OCI-M1 (cell line): ENCODE measurements around the gene KRAS.

Experiments used
- DNase-seq: peaks from one replicate; lab custom pipeline; 2025; lab: John Stamatoyannopoulos, UW

KRAS gene

DNA sequence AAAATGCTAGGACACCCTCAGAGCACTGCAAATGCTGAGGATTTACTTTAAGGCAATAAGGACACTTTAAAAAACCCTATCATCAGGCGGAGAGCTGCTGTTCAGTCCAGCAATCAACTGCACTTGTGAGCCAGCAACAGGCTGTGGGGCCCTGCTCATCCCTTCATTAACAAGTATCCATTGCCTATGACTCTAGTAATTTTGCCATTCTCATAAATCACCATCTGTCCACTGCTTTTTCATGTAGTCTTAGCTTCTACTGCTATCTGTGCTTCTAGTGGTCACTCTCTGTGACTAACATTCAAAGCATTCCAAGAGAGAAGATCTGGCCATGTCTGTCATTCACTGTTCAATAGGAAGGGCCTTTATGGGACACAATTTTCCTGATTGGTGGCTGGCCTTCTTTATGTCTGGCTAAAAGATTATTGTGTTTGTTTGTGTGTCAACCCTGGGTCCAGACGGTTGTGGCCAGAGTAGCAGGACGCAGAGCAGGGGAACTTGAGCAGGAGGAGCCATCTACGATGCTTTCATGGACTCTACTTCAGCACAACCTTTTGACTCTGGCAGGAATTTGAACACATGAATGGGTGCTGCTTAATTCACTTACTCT, 3.6 kb upstream of the KRAS start:
- peak; percentile 28 for DNase-seq

DNA sequence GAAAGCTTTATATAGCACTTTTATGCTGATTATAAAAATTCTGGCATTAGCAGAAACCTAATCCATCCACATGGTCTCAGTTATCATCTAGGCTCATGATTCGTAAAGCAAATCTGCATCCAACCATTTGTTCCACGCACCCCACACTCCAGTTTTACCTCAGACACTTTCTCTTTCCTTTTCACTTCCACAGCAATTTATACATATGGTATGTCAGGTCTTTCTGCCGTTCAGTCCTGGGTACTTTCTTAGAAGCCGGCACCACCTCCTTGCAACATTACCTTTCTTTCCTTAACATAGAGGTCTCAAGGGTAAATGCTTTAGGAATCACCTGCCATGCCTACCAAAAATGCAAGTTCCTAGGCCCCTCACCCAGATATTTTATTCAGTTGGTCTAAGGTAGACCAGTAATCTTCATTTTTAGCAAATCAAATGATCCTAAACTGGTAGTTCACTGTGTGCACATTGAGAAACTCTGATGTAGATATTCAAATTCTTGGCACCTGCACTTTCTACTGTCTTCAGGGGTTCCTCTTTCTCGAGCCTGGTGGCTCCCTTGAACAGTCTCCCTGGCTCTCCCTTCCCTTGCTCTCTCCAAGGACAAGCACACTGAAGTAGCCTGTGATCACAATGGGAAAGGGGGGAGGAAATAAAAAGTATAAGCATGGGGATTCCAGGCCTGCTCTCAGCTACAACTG, 2.8 kb upstream of the KRAS start:
- DNase-seq = no peak

DNA sequence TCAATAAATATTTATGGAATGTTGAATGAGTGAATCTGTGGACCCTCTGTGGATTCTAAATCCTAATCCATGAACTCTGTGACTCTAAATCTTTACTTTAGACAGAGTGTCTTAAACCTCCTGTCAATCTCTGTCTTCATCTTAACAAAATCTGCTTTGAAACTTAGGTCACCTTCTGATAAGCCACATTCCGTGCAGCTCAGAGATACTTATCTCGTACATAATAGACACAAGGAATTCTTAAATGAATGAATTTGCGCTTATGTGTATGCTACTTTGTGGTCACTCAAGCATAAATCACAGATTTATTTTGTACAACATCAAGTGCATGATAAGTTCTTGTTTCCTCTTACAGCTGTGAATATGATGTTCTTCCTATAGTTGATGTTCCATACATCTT, 2.2 kb upstream of the KRAS start:
- no peak for DNase-seq

DNA sequence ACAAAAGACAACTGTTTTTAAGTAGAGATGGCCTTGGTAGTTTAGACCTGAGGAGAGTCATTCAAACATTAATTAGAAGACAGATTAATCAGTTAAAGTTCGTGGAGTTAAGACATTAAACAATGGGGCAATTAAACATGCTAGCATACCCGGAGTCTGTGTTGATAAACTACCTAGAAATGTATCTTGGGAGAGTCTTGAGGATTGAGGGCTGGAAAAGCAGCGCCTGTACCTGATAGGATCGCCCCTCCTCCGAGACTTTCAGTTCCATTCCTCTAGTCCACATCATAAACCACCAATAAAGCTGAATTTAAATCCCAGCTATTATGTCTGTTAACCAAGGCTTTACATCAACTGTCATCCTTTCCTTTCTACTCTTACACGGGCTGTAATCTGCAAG, 1.0 kb upstream of the KRAS start:
- no peak for DNase-seq

DNA sequence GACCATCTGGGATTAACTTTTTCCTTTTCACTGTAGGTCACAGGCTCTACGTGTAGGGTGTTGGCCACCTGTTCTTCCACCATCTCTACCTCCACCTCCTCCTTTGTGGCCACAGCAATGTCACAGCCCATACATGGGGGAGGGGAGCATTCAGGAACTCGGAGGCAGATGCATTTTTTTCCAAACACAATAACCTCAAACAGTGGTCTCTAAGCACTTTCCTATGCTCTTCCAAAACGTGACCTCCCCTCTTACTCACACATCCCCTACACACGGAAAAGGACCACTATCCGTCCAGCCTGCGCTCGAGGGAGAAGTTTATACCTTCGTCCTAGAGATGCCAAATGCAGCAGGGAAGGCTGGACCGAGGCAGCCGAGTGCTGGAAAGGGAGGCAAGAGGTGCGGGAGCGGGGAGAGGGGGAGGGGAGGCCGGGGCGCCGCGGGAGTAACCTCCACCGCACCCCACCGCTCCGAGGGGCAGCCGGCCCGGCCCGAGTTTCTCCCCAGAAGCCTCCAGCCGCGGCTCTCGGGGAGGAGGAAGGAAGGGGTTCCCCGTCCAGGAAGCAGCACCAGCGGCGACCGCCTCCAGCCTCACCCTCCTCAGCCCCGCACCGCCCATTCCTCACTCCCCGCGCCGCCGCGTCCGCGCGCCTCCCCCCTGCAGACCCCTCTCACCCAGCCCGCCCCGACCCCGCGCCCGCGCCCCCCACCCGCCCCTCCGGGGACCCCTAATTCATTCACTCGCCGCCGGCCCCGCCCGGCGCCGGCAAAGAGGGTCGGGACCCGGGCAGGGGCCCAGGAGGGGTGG, 594 bp downstream of the KRAS start:
- peak; percentile 46 for DNase-seq

DNA sequence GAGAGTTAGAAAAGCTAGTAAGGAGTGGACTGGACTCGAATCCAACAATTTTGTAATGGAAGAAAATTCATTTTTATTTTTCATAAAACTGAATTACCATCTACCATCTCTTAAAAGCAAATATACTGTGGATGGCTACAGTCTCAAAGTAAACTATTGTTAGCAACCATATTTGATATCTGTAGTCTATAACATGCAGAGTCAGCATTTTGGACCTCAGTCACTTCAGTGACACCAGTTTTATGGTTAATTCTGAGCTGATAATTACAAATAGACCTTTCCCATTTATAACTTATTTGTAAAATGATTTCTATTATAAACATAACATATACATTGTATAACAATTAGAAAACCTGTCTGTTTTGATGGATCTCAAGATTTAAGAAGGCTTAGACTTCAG, 2.0 kb downstream of the KRAS start:
- DNase-seq = no peak

DNA sequence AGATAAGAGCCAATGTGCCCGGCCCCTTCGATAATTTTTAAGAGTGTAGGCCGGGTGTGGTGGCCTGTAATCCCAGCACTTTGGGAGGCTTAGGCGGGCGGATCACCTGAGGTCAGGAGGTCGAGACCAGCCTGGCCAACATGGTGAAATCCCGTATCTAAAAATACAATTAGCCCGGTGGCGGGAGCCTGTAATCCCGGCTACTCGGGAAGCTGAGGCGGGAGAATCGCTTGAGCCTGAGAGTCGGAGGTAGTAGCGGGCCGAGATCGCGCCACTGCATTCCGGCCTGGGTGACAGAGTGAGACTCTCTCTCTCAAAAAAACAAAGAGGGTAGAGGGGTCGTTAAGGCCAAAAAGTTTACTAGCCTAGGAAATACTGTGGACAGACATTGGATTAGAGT, 2.6 kb downstream of the KRAS start:
- DNase-seq = no peak

DNA sequence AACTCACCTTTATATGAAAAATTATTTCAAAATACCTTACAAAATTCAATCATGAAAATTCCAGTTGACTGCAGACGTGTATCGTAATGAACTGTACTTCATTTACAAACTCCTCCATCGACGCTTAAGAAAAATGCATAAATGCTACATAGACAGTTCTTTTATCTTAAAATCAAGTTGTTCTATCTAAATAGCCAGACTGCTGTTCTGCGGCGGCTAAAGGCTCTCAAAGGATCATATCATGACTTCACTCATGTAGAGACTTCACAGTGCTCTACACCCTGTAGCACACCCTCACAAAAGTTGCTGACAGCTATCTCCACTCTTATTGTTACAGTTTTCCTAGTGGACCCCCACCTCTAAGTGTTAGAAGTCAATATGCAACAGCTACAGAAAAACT, 5.2 kb downstream of the KRAS start:
- DNase-seq = no peak

DNA sequence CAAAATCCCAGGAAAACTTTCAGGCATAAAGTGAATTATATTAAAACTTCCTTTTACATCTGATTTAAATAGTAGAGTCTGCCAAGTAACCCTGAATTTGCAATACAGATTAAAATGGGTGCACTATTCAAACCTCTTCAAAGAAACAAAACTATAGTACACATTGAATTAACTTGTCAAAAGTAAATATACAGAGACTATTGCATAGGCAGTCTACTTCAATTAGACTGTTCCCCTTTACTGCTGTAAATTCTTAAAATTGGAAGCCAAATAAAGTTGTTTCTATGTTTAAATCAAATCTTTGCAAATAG, 7.1 kb downstream of the KRAS start:
- DNase-seq = no peak

DNA sequence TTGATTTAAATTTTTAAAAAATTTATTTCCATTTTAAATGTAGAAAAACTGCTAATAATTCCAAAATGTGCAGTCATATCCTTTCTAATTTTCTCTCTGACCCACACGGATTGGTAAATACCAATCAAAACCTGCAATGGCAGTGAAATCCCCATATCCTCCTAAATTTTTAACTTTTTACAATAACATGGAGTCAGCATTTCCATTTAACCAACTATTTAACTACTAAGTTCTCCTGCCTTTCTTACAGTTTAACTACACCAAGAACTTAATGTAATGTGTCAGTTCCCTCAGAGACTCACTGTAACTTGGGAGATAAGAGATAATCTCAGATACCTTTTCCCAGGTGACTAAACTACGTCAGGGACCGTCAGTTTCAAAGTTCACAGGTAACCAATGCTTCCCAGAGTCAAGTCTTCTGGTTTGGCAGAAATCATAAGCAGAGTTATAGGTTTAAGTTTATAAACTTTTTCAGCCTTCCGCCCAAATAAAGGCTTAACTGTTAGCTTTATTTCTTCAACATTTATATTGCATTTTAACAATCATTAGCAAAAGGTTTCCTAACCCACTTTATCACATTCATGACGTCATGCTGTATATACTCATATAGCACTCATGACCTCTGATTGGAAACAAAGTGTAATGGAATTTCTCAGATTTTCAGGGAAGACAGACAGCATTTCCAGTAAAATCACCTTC, 7.6 kb downstream of the KRAS start:
- no peak for DNase-seq

DNA sequence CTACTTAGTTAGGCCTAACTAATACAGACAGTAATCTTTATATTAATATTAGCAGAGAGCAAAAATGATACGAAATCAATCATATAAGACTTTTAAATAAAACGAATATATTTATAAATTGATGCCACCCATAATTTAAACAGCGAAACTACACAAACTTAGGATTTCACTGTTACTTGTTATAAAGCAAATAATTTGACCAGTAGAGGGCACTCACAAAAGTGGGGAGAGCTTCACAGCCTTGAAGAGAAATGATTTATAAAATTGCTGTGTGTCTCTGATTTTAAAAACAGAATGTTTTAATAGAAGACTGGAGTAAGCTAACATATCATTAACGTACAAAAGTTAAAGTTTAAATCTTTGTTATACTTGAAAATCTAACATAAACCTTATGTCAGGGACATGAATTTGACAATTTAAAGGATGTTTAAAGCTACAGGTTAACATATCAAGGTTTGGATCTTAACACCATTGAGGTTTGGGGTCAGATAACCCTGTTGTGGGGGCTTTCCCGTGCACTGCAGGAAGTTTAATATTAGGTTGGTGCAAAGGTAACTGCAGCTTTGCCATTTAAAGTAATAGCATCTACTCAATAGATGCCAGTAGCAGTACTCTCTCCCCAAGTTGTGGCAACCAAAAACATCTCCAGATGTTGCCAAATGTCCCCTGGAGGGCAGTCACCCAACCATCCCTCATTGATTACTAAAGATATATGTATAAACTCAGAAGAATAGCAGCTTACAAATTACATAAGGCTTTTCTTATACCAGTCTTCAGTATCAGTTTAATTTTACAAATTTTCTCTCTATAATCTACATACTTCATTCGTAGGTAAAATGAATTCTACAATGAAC, 9.3 kb downstream of the KRAS start:
- peak; percentile 77 for DNase-seq

DNA sequence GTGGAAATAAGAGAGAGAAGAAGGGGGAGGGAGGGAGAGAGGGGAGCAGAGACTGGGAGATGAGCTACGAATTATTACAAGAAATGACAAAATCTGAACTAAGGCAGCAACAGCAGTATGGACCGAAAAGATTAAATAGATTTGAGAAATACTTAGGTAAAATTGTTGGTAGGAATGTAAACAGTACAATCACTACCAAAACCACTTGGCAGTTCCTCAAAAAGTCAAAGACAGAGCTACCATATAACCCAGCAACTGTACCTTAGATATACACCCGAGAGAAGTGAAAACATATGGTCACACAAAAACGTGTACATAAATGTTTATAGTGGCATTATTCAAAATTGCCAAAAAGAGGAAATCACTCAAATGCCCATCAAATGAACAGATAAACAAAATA, 14.1 kb downstream of the KRAS start:
- DNase-seq = no peak

DNA sequence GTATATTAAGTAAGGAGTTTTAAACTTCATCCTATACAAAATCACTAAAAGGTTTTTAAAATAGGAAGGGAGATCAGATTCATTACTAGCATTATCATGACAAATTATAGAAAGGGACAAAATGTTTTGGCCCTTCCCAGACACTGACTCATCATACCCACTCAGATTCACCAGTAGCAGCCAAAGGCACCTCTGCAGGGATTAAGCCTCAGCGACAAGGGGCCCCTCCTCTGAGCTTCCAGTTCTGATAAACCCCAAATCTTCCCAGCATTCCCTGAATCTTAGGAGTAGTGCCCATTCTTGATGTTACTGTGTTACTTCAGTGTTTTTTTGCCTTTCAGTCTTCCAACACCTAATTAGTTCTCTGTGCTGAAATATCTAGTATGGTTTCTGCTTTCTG, 14.5 kb downstream of the KRAS start:
- DNase-seq = no peak

DNA sequence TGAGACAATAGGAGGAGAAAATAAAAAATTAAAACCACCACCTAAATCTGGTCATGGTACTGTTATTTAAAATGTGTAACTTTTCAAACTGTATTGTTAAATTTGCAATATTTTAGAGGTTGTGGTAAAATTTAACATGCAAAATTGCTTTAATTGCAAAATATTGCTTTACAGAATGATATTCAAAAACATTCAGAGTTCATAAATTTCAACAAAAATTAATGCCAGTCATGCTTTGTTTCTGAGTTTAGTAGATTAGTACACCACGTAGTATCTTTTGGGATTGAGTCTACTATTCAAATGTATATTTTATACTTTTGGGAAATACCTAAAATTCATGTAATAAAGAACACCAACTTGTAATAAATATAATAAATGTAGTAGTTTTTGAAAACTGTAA, 37.4 kb downstream of the KRAS start:
- DNase-seq = no peak

DNA sequence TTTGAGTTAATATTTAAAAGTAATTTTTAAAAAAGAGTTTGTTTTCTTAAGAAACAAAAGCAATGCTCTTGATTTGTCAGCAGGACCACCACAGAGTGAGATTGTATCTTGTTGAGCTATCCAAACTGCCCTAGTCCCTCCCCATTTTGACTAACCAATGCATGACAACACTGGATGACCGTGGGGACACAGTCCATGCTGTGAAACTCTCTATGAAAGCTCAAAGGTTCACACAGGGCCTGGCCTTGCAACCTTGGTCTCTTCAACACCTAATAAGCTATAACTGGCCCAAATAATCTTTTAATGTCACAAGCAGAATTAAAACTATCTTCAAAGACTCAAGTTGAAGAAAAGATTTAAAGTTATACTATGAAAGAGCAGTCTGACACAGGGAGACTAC, 42.2 kb downstream of the KRAS start:
- no peak for DNase-seq

DNA sequence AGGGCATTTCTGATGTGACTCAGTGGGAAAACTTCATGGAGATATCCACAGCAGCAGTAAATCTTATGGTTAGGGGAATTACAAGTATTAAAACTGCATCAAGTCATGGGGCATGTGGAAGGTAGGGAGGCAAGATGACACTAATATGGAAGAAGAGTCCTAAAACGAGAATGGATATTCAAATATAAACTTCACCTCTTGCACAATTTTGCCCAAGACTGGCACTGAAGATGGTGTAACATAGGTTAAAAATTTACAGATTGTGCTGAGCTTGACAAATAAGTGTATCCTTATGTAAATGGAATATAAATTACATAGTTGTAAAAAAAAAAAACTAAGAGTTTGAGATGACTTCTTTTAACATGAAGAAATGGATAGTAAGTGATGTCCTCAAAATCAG, 42.9 kb downstream of the KRAS start:
- DNase-seq = no peak

DNA sequence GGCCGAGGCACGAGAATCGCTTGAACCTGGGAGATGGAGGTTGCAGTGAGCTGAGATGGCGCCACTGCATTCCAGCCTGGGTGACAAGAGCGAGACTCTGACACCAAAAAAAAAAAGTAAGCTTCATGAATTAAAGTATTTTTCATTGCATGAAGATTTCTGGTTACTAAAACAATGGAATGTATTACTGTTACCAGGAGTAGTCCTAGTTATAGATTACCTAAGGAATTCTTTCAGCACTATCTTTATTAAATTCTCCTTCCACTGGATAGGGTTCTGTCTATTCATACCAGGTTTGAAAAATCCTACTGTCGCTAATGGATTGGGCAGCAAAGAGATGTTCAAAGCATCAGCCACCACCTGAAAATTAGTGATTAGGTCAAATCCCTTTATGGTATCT, 43.3 kb downstream of the KRAS start:
- DNase-seq = no peak

DNA sequence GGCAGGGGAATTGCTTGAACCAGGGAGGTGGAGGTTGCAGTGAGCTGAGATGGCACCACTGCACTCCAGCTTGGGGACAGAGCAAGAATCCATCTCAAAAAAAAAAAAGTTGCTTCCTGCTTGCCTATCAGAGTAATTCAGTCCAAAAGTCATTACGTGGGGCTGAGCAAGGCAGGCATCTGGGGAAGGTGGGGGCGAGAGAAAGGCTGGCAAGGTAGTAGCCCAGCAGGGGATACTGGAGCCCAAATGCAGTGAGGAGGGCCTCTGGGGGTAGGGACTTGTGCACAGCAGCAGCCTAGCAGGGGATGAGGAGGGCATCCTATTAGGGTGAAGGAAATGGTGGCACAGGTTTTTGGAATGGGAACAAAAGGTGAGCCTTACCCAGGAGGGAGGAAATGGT, 48.6 kb downstream of the KRAS start:
- no peak for DNase-seq

DNA sequence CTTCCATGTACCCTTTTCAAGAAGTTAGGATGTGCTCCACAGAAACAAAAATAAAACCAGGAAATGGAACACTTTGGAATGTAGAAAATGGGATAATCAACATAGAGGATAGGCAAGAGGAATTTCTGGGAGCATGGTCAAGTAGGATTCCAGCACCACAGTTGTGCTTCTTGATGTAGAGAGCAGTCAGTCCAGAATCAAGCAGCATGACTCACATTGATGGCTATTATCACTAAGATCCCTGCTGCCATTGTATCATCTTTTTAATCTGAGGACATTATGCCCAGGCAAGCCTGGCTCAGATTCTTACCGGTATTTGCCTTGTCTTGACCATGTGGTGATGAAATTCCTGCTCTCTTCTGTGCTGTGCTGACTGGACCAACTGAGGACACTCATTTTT, 50.0 kb downstream of the KRAS start:
- DNase-seq = no peak

DNA sequence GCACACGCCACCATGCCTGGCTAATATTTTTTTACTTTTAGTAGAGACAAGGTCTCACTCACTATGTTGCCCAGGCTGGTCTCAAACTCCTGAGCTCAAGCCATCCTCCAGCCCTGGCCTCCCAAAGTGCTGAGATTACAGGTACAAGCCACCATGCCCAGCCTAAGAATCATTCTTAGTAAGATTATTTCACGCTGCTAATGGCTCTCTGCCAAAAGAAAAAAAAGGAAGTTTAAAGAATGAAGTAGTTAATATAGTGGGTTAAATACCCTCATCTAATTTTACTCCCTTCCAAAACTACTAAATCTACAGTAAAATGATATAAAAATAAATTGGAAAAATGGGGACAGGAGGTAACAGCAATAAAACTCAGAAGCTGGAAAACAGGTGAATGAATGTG, 53.1 kb downstream of the KRAS start:
- DNase-seq = peak; percentile 58

DNA sequence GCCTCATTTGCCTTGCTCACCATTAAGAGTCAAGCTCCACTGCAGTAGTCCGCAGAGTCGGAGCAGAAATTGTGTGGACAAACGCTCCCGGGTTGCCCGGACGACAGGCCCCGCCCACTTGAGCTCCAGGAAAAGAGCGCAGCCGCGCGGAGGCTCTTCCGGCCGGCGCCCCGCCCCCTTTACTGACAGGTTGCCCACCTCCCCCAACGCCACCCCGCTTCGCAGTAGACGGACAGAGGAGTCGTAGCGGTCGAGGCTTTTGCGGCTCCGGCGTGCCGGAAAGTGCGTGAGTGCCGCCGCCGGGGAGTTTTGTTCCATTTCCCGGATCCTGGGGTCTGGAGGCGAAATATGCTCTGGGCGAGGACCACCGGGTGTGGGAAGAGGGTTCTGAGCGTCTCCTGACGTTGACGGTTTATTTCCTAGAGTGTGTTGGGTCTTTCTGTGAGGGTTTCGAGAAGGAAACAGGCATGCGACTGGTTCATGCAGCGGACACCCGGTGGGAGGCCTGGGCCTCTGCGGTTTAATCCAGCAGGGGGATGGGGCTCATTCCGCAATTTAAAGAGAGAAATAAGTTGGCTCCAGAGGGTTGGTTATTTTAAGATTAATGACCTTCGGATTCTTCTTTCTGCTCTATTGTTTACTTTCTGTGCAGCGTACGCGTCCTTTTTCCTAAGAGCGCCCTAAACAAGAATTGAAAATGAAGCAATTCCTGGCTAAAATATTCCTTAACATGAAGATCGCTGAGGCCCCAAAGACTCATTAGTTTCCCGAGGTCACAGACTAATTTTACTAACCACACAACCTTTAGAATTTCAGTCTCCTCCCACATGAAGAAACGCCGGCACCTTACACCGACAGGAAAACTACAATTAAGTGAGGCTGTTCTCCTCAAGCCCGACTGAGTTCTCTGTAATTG, 55.4 kb downstream of the KRAS start, which contains the start of the genes DNAI7 and ETFRF1:
Gene DNAI7 (minus strand): TSS at position 105 of the 916 bp plus-strand sequence. CDS start 82 bp downstream, at position 23.
Gene ETFRF1 (plus strand): TSS at position 182 of the 916 bp plus-strand sequence. CDS start 8,720 bp downstream, outside the sequence.
- DNase-seq = peak; percentile 98
